GM23338 (cell line): ENCODE results near the gene NRL. TPM values are rescaled to one million over a fixed set of nuclear protein-coding genes. Genes with fewer than 3 reads are reported as not detected.
A peak's percentile ranks its signal among the peaks of the same experiment; 100 is the strongest.

Source experiments
- ATAC-seq: fragments of 200-7000 bp; cut with Tn5 transposase; 3 replicates; pipeline ENCODE4 v1.9.1; 2020
- DNase-seq: peaks from one replicate; pipeline ENCODE4 v3.0.0-alpha.2; 2015; ENCODE audit warnings: low spot score
- H2AFZ ChIP-seq: fragments of 200-600 bp; sonication (generic); 2 replicates; pipeline ENCODE4 v1.8.0; 2016; ENCODE audit warnings: antibody characterized with exemption, mild to moderate bottlenecking, moderate library complexity
- H3F3A ChIP-seq: fragments of 200-600 bp; sonication (generic); replicated peaks from 2 replicates; pipeline ENCODE4 v1.8.0; 2017; ENCODE audit warnings: antibody characterized with exemption, mixed run types, low read depth
- H3K27ac ChIP-seq: fragments of 200-600 bp; sonication (generic); 2 replicates; pipeline ENCODE4 v1.6.1; 2016; ENCODE audit warnings: low read depth
- H3K27me3 ChIP-seq: fragments of 200-600 bp; sonication (generic); 2 replicates; pipeline ENCODE4 v1.8.0; 2016; ENCODE audit warnings: mild to moderate bottlenecking, mixed run types, moderate library complexity; ENCODE audit not compliant: insufficient read depth
- H3K36me3 ChIP-seq: fragments of 200-600 bp; sonication (generic); 2 replicates; pipeline ENCODE4 v1.8.0; 2016; ENCODE audit warnings: mild to moderate bottlenecking; ENCODE audit not compliant: insufficient read depth
- H3K4me1 ChIP-seq: fragments of 200-600 bp; sonication (generic); 2 replicates; pipeline ENCODE4 v1.8.0; 2016; ENCODE audit warnings: mild to moderate bottlenecking, moderate library complexity; ENCODE audit not compliant: insufficient read depth
- H3K4me2 ChIP-seq: fragments of 200-600 bp; sonication (generic); 2 replicates; pipeline ENCODE4 v1.7.1; 2017; ENCODE audit warnings: mixed run types
- H3K4me3 ChIP-seq: fragments of 200-600 bp; sonication (generic); 2 replicates; pipeline ENCODE4 v1.6.1; 2016; ENCODE audit warnings: mixed run types
- H3K79me2 ChIP-seq: fragments of 200-600 bp; sonication (generic); replicated peaks from 2 replicates; pipeline ENCODE4 v1.8.0; 2017; ENCODE audit warnings: mild to moderate bottlenecking; ENCODE audit not compliant: insufficient read depth
- H3K9me2 ChIP-seq: fragments of 200-600 bp; sonication (generic); 2 replicates; pipeline ENCODE4 v1.8.0; 2017; ENCODE audit not compliant: insufficient read depth
- H4K20me1 ChIP-seq: fragments of 200-600 bp; sonication (generic); replicated peaks from 2 replicates; pipeline ENCODE4 v1.8.0; 2017; ENCODE audit warnings: mild to moderate bottlenecking; ENCODE audit not compliant: insufficient read depth
- H3K27ac Mint-ChIP-seq: 2 replicates; pipeline ENCODE4 v1.8.0; 2020; ENCODE audit warnings: inconsistent platforms, mild to moderate bottlenecking, moderate library complexity, mixed read lengths
- H3K27me3 Mint-ChIP-seq: 3 replicates; pipeline ENCODE4 v1.8.0; 2022; ENCODE audit warnings: low read depth, mild to moderate bottlenecking, moderate library complexity, mixed read lengths, inconsistent platforms; ENCODE audit not compliant: insufficient read depth, poor library complexity
- H3K36me3 Mint-ChIP-seq: 3 replicates; pipeline ENCODE4 v1.8.0; 2021; ENCODE audit warnings: low read depth, mild to moderate bottlenecking, inconsistent platforms, moderate library complexity, mixed read lengths
- H3K4me1 Mint-ChIP-seq: 3 replicates; pipeline ENCODE4 v1.8.0; 2020; ENCODE audit warnings: mild to moderate bottlenecking, inconsistent platforms, mixed read lengths
- H3K4me3 Mint-ChIP-seq: 3 replicates; pipeline ENCODE4 v1.8.0; 2021; ENCODE audit warnings: moderate library complexity, mild to moderate bottlenecking, inconsistent platforms, mixed read lengths
- H3K9me3 Mint-ChIP-seq: 3 replicates; pipeline ENCODE4 v1.8.0; 2020; ENCODE audit warnings: moderate library complexity, mild to moderate bottlenecking, inconsistent platforms, mixed read lengths
- CREB1 ChIP-seq: fragments of 250-450 bp; sonication (Bioruptor Pico); IDR thresholded peaks from 2 replicates; pipeline ENCODE4 v1.5.0; 2020; ENCODE audit warnings: low read depth, mild to moderate bottlenecking, moderate library complexity
- EZH2 ChIP-seq: fragments of 200-600 bp; sonication (generic); IDR thresholded peaks from one replicate; pipeline ENCODE4 v1.8.0; 2017; ENCODE audit warnings: antibody characterized with exemption, mild to moderate bottlenecking, low read depth; ENCODE audit not compliant: unreplicated experiment
- EZH2phosphoT487 ChIP-seq: fragments of 200-600 bp; sonication (generic); IDR thresholded peaks from one replicate; pipeline ENCODE4 v1.8.1; 2018; ENCODE audit warnings: antibody characterized with exemption; ENCODE audit not compliant: unreplicated experiment
- NANOG ChIP-seq: IDR thresholded peaks from 2 replicates; pipeline ENCODE4 v1.6.1; 2016; ENCODE audit warnings: antibody characterized with exemption, borderline replicate concordance
- POLR2AphosphoS5 ChIP-seq: IDR thresholded peaks from 2 replicates; pipeline ENCODE4 v1.6.1; 2016; ENCODE audit warnings: antibody characterized with exemption, low read depth
- REST ChIP-seq: IDR thresholded peaks from one replicate; pipeline ENCODE4 v1.6.1; 2018; ENCODE audit warnings: antibody characterized with exemption; ENCODE audit not compliant: unreplicated experiment
- STAT1 ChIP-seq: IDR thresholded peaks from one replicate; pipeline ENCODE4 v1.6.1; 2016; ENCODE audit warnings: antibody characterized with exemption; ENCODE audit not compliant: unreplicated experiment
- ZNF114 ChIP-seq: fragments of 250-450 bp; sonication (Bioruptor Pico); IDR thresholded peaks from 2 replicates; pipeline ENCODE4 v1.5.0; 2020; ENCODE audit warnings: mild to moderate bottlenecking, moderate library complexity
- ZNF331 ChIP-seq: fragments of 250-450 bp; sonication (Bioruptor Pico); IDR thresholded peaks from 2 replicates; pipeline ENCODE4 v1.5.0; 2020; ENCODE audit warnings: low read depth, mild to moderate bottlenecking, moderate library complexity
- ZNF462 ChIP-seq: fragments of 250-450 bp; sonication (Bioruptor Pico); IDR thresholded peaks from 2 replicates; pipeline ENCODE4 v1.5.0; 2020; ENCODE audit warnings: mild to moderate bottlenecking, moderate library complexity
- polyA plus RNA-seq: library from polyadenylated mRNA; unstranded; fragments of >200 nt; fragmentation: Nextera tagmentation; extraction: Ambion mirVana; gene quantifications from 2 replicates; pipeline ENCODE4 v1.2.1, GENCODE V29; 2016
- total RNA-seq: library from RNA; depleted of rRNA; stranded (reverse); fragments of >200 nt; shearing (Covaris generic); gene quantifications from 2 replicates; pipeline ENCODE4 v1.2.3, GENCODE V29; 2014
- TF ChIP-seq, protein P1 (sequence below), 2 experiments: fragments of 200-600 bp in 1 of 2; sonication (generic) in 1 of 2; conservative IDR thresholded peaks; 2 replicates each; pipeline versions ENCODE4 v1.5.1 to v1.6.1; 2016 to 2017; ENCODE audit warnings: antibody characterized with exemption in 2 of 2, low read depth in 2 of 2, mild to moderate bottlenecking in 2 of 2, moderate library complexity in 1 of 2

The NRL gene
- total and polyA plus RNA-seq, 2 experiments from 2014 or later: 1.8 to 2.2 TPM

- TF ChIP-seq, protein P1, sequence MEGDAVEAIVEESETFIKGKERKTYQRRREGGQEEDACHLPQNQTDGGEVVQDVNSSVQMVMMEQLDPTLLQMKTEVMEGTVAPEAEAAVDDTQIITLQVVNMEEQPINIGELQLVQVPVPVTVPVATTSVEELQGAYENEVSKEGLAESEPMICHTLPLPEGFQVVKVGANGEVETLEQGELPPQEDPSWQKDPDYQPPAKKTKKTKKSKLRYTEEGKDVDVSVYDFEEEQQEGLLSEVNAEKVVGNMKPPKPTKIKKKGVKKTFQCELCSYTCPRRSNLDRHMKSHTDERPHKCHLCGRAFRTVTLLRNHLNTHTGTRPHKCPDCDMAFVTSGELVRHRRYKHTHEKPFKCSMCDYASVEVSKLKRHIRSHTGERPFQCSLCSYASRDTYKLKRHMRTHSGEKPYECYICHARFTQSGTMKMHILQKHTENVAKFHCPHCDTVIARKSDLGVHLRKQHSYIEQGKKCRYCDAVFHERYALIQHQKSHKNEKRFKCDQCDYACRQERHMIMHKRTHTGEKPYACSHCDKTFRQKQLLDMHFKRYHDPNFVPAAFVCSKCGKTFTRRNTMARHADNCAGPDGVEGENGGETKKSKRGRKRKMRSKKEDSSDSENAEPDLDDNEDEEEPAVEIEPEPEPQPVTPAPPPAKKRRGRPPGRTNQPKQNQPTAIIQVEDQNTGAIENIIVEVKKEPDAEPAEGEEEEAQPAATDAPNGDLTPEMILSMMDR (conservative IDR thresholded peaks at IDR 0.05; ENCODE audit: low read depth in 2 of 2): no peak
- TF ChIP-seq NANOG: no peak
- TF ChIP-seq ZNF331 (CRISPR knock-in tag): no peak
- TF ChIP-seq ZNF114 (CRISPR knock-in tag): no peak
- TF ChIP-seq CREB1: no peak
- TF ChIP-seq REST: no peak
- no peak for TF ChIP-seq EZH2phosphoT487
These were observed 21.4 kb downstream of the NRL start (continued) for GRCh38 chr14:24093207-24093900.

DNA sequence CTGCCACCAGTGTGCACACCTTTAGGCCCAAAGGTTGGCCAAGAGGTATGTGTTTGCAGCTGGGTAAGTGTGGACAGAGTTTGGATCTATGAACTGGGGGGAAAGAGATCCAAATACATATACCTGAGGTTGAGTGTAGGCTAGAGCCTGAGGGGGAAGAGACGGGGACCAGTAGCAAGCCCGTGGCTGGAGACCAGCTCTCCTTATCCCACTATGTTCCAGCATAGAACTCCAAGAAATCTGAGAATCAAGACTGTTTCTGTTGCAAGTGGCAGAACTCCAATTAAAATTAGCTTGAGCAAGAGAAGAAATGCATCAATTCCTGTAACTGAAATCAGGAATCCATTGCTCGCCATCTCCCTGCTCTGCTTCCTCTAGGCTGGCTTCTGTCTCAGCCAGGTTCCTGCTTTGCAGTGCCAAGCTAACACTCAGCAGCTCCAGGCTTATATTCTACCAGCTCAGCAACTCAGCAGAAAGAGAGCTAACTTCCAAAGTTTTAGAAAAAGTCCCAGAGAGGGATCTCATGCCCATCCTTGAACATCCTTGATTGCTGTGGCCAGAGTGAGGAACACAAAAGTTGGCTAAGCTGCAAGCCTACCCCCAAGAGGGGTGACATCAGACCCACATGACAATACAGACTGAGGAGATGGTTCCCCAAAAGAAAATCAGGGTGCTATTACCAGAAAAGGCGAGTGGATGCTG is 22.1 kb downstream of the NRL start:
- no peak for ATAC-seq
- Mint-ChIP-seq H3K4me1 (peaks cover 38% of the 10 kb centered on the region), H3K27ac (peak overlapping the region; percentile 100), H3K36me3 (peaks cover 37% of the 10 kb centered on the region), H3K27me3 (peaks cover 24% of the 10 kb centered on the region), H3K9me3 (peaks cover 3% of the 10 kb centered on the region; the same call in 2 of the 3 replicates), H3K4me3 (peak overlapping the region; percentile 66; the same call in 1 of the 3 replicates)
- H3K27ac ChIP-seq: no peak overlapping the region; the same call in 1 of the 2 replicates
- H3F3A ChIP-seq: peaks cover 15% of the 10 kb centered on the region
- H3K9me2 ChIP-seq: peaks cover 8% of the 10 kb centered on the region
- peak overlapping the region; percentile 73 for H3K4me2 ChIP-seq
- DNase-seq: no peak
- no peaks in the 10 kb centered on the region for H3K27me3 ChIP-seq
- H3K4me1 ChIP-seq: peaks cover 18% of the 10 kb centered on the region
- H3K4me3 ChIP-seq: no peak overlapping the region
- no peak overlapping the region for H2AFZ ChIP-seq
- no peaks in the 10 kb centered on the region for H3K36me3 ChIP-seq
- H3K79me2 ChIP-seq: peaks cover 22% of the 10 kb centered on the region
- H4K20me1 ChIP-seq: 0 out of 2 replicates have a peak, but pooled peaks cover under 1% of the 10 kb centered on the region
- TF ChIP-seq STAT1 (no peak), EZH2 (no peak), ZNF462 (CRISPR knock-in tag) (no peak), POLR2AphosphoS5 (no peak)
